AG04450 (cell line): ENCODE measurements around the gene ST6GALNAC3. TPM values are rescaled to one million over a fixed set of nuclear protein-coding genes. Genes with fewer than 3 reads are reported as not detected.

ENCODE experiments used
- CTCF ChIA-PET: fragments of 300-600, 350-600 bp; formaldehyde crosslinking; extraction: SDS; loops from one replicate; lab custom pipeline; 2022; ENCODE audit warnings: antibody characterized with exemption, inconsistent platforms; lab: Charles Lee
- POLR2A ChIA-PET: fragments of 350-600 bp; formaldehyde crosslinking; extraction: SDS; loops from one replicate; lab custom pipeline; 2021; ENCODE audit warnings: antibody characterized with exemption, inconsistent platforms; lab: Yijun Ruan, JAX
- DNase-seq: peaks from one replicate; pipeline ENCODE4 v3.0.0-alpha.2; 2011; ENCODE audit warnings: low read depth, low spot score
- H3K27ac ChIP-seq: one replicate; pipeline ENCODE4 v1.5.1; 2012; ENCODE audit warnings: low read depth, low read length, control low read depth
- H3K27me3 ChIP-seq: one replicate; pipeline ENCODE4 v1.6.0; 2012; ENCODE audit warnings: low read length; ENCODE audit not compliant: control insufficient read depth, insufficient read depth
- H3K4me3 ChIP-seq: 2 replicates; pipeline ENCODE4 v1.5.1; 2011; ENCODE audit warnings: mild to moderate bottlenecking, low read depth, low read length, control low read depth
- H3K9me3 ChIP-seq: 2 replicates; pipeline ENCODE4 v1.5.1; 2012; ENCODE audit warnings: low read length; ENCODE audit not compliant: control insufficient read depth, insufficient read depth
- polyA plus RNA-seq: library from polyadenylated mRNA; depleted of rRNA; stranded (reverse); fragments of >200 nt; gene quantifications from 2 replicates; pipeline ENCODE4 v1.2.3, GENCODE V29; 2011
- TF ChIP-seq, protein P1 (sequence below): IDR thresholded peaks from 2 replicates; pipeline ENCODE4 v1.5.1; 2011; ENCODE audit warnings: low read depth, low read length, control low read depth, inconsistent platforms

Gene ST6GALNAC3
- polyA plus RNA-seq, 1 experiment = 2.1 TPM

DNA sequence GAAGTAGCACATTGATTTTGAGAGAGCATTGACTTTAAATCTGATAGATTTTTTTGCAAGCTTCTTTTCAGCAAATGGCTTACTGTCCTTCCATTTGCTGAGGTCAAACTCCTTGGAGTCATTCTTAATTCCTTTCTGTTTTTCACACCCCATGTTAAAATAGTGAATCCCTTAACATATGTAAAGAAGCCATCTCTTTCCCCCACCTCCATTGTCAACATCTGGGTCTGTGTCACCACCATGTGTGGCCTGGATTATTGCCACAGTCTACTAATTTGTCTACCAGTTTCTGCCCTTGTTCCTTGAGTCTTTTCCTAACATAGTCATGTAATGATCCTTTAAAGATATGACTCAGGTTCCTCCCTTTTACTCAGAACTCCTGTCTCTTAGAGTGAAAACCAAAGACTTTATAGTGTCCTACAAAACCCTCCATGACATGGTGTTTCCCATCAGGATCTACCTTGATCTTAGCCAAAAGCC lies 104.7 kb downstream of the ST6GALNAC3 start:
- Histone ChIP-seq H3K27me3 (no peaks in the 10 kb centered on the region), H3K9me3 (no peaks in the 10 kb centered on the region), H3K4me3 (no peak overlapping the region), H3K27ac (no peak overlapping the region)
- ChIA-PET CTCF (no interaction called here), POLR2A (no interaction called here)
- no peak for DNase-seq
- TF ChIP-seq, protein P1, sequence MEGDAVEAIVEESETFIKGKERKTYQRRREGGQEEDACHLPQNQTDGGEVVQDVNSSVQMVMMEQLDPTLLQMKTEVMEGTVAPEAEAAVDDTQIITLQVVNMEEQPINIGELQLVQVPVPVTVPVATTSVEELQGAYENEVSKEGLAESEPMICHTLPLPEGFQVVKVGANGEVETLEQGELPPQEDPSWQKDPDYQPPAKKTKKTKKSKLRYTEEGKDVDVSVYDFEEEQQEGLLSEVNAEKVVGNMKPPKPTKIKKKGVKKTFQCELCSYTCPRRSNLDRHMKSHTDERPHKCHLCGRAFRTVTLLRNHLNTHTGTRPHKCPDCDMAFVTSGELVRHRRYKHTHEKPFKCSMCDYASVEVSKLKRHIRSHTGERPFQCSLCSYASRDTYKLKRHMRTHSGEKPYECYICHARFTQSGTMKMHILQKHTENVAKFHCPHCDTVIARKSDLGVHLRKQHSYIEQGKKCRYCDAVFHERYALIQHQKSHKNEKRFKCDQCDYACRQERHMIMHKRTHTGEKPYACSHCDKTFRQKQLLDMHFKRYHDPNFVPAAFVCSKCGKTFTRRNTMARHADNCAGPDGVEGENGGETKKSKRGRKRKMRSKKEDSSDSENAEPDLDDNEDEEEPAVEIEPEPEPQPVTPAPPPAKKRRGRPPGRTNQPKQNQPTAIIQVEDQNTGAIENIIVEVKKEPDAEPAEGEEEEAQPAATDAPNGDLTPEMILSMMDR = no peak

DNA sequence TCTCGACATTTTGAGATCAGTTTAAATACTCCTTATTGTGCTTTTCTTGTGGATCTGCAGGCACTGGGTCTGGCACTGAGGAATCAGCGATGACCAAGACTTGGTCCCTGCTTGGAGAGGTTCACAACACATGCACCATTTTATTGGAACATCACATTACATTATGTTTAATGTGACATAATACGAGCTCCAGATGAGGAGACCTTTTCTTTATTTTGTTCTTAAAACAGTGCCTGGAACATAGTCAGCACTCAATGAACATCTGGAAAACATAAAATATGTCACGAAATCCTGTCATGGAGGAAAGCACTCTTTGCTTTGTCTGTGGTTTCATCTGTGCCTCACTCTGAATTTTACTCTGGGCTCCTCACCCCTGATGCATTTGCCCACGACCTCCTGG lies 110.7 kb downstream of the ST6GALNAC3 start:
- ChIA-PET CTCF (no interaction called here), POLR2A (no interaction called here)
- Histone ChIP-seq H3K9me3 (no peaks in the 10 kb centered on the region), H3K27me3 (no peaks in the 10 kb centered on the region), H3K4me3 (no peak overlapping the region), H3K27ac (no peak overlapping the region)
- TF ChIP-seq, protein P1 = no peak
- no peak for DNase-seq

DNA sequence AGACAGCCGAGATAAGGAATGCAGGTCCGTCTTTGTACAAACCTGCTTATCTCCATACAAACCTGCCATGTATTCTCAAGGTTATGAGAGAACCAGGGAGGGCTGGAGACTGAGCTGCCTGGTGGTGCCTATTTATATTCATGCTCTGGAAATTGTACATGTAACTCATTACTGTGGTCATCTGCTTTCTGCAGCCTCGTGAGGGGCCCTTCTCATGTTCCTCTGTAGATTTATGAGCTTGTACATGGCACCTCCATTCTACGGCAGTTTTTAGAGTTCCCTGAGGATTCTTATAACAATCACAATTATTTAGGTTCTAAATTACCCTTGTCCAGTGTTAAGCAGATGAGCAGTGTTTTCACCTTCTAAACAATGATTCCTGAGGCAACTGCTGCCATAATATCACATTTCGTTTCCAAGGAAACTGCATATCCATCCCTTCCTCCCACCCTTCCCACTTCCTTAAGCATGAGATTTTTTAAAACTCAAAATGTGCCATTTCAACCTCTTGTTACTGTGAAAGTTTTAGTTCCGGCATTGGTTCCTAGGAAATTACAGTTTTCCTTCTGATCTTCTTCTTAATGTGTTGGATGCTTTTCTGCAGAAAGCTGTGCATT lies 112.1 kb downstream of the ST6GALNAC3 start:
- ChIA-PET CTCF (no interaction called here), POLR2A (no interaction called here)
- Histone ChIP-seq H3K4me3 (no peak overlapping the region), H3K27ac (no peak overlapping the region), H3K27me3 (no peaks in the 10 kb centered on the region), H3K9me3 (no peaks in the 10 kb centered on the region)
- DNase-seq = no peak
- TF ChIP-seq, protein P1 = no peak

DNA sequence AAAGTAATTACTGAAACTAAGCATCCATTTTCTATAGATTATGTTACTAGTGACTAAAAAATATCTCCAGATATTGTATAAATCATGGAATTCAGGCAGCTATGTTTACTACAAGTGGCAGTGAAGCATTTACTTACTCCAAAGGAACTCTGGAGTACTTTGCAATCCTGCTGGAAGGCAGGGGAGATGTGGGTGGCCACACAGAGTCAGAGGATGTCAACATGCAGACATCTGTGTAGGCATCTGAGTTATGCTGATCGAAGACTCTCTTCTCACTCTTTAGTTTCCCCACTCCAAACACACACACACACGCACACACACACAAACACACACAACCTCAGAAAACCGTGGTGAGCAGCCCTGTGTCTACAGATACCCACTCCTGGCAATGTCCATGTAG lies 112.9 kb downstream of the ST6GALNAC3 start:
- DNase-seq = no peak
- TF ChIP-seq, protein P1 = no peak
- Histone ChIP-seq H3K27ac (no peak overlapping the region), H3K9me3 (no peaks in the 10 kb centered on the region), H3K27me3 (no peaks in the 10 kb centered on the region), H3K4me3 (no peak overlapping the region)
- CTCF ChIA-PET = no interaction called here
- POLR2A ChIA-PET = no interaction called here

DNA sequence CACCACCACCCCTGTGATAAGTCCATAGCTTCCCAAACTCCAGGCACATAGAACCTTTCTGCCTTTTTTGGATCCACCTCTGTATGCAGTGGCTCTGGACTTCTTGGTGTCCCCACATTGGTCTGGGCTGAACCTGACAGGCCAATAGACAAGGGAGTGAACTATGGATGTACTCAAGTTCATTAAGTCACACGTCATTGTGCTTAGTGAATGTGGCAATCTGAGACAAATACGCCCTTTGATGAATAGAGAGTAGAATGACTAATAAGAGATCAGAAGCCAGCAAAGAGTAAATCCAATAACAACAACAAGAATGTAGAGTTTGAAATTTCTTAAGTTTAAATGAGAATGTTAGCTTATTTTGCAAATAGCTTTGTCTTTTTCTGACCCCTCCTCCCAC lies 114.8 kb downstream of the ST6GALNAC3 start:
- CTCF ChIA-PET = no interaction called here
- no peak for DNase-seq
- Histone ChIP-seq H3K27me3 (no peaks in the 10 kb centered on the region), H3K4me3 (no peak overlapping the region), H3K27ac (no peak overlapping the region), H3K9me3 (no peaks in the 10 kb centered on the region)
- TF ChIP-seq, protein P1 = no peak
- POLR2A ChIA-PET = no interaction called here
